IPS-NIHi11 (cell line): ENCODE measurements around the gene BMP8B.
"Not testable (repeated sequence)": the region's sequence is repeated elsewhere in the genome, so short reads cannot be mapped to it uniquely, and the experiment has no call there.

Source experiments
- DNase-seq: peaks from one replicate; pipeline ENCODE4 v3.0.0; 2012; ENCODE audit warnings: mixed read lengths, low spot score

Gene BMP8B

GRCh38 chr1:39777896-39778295 is 10.8 kb downstream of the BMP8B start:
- not testable (repeated sequence) for DNase-seq

- no peak for DNase-seq
Observed at GRCh38 chr1:39777306-39777705, 11.4 kb downstream of the BMP8B start.

GRCh38 chr1:39776886-39777285 is 11.8 kb downstream of the BMP8B start:
- DNase-seq, result no peak

- DNase-seq, result no peak
Observed at GRCh38 chr1:39776400-39776713, 12.3 kb downstream of the BMP8B start.

GRCh38 chr1:39775676-39776399 is 12.8 kb downstream of the BMP8B start:
- not testable (repeated sequence) for DNase-seq

GRCh38 chr1:39775141-39775540 is 13.5 kb downstream of the BMP8B start:
- not testable (repeated sequence) for DNase-seq

GRCh38 chr1:39773369-39773979 is 15.2 kb downstream of the BMP8B start:
- not testable (repeated sequence) for DNase-seq

GRCh38 chr1:39771022-39771532 is 17.6 kb downstream of the BMP8B start, which contains the start of gene OXCT2:
Gene OXCT2, minus strand, starts transcription at chr1:39771348. Its CDS starts 93 bp downstream, at chr1:39771255.
- DNase-seq, result not testable (repeated sequence)

- DNase-seq, result not testable (repeated sequence)
Observed at GRCh38 chr1:39770100-39771021, 18.3 kb downstream of the BMP8B start.

GRCh38 chr1:39769502-39769901 is 19.2 kb downstream of the BMP8B start:
- DNase-seq, result not testable (repeated sequence)

GRCh38 chr1:39766466-39766865 is 22.2 kb downstream of the BMP8B start:
- DNase-seq, result not testable (repeated sequence)

- not testable (repeated sequence) for DNase-seq
Observed at GRCh38 chr1:39764512-39764911, 24.2 kb downstream of the BMP8B start.

GRCh38 chr1:39763619-39764374 is 24.9 kb downstream of the BMP8B start:
- DNase-seq, result not testable (repeated sequence)

- DNase-seq, result no peak
Observed at GRCh38 chr1:39762550-39763540, 25.8 kb downstream of the BMP8B start.

- no peak for DNase-seq
Observed at GRCh38 chr1:39761557-39762260, 27.0 kb downstream of the BMP8B start.

GRCh38 chr1:39761016-39761415 is 27.6 kb downstream of the BMP8B start:
- DNase-seq, result no peak

- DNase-seq, result no peak
Observed at GRCh38 chr1:39760074-39761008, 28.3 kb downstream of the BMP8B start.

GRCh38 chr1:39759436-39759726 is 29.3 kb downstream of the BMP8B start:
- no peak for DNase-seq
